IMR-90 (cell line): ENCODE measurements around the gene SERINC3. TPM values are rescaled to one million over a fixed set of nuclear protein-coding genes. Genes with fewer than 3 reads are reported as not detected.
A peak's percentile ranks its signal among the peaks of the same experiment; 100 is the strongest.

Experiments used
- ATAC-seq: fragments of 200-7000 bp; cut with Tn5 transposase; 2 replicates; pipeline ENCODE4 v1.9.1; 2020; ENCODE audit warnings: low read depth, mild to moderate bottlenecking, moderate library complexity
- BruUV-seq: library from RNA; stranded (reverse); fragments of 400-500 nt; replicated peaks from 2 replicates; lab custom pipeline; 2021; lab: Mats Ljungman, UMichigan
- CTCF ChIA-PET: fragments of 300-600 bp; formaldehyde crosslinking; extraction: SDS; loops from one replicate; lab custom pipeline; 2021; ENCODE audit warnings: antibody characterized with exemption; lab: Yijun Ruan, JAX
- POLR2A ChIA-PET: fragments of 300-600 bp; sonication (Branson Sonifier 250); formaldehyde crosslinking; loops from one replicate; lab custom pipeline; 2022; ENCODE audit warnings: antibody characterized with exemption; ENCODE audit not compliant: unreplicated experiment; lab: Charles Lee
- DNase-seq: peaks from one replicate; pipeline ENCODE4 v3.0.0; 2013
- H2AFZ ChIP-seq: replicated peaks from 2 replicates; pipeline ENCODE3; 2013; ENCODE audit warnings: low read length, mild to moderate bottlenecking; ENCODE audit not compliant: poor library complexity
- H2AK5ac ChIP-seq: 2 replicates; pipeline ENCODE4 v1.6.1; 2013; ENCODE audit warnings: low read depth, low read length, inconsistent platforms
- H2AK9ac ChIP-seq: replicated peaks from 2 replicates; pipeline ENCODE3; 2013; ENCODE audit warnings: mild to moderate bottlenecking, low read depth, low read length, moderate library complexity; ENCODE audit not compliant: poor library complexity
- H2BK120ac ChIP-seq: 2 replicates; pipeline ENCODE4 v1.6.1; 2013; ENCODE audit warnings: low read depth, low read length, inconsistent platforms
- H2BK15ac ChIP-seq: 3 replicates; pipeline ENCODE4 v1.6.1; 2013; ENCODE audit warnings: low read depth, low read length, inconsistent platforms
- H2BK20ac ChIP-seq: 2 replicates; pipeline ENCODE4 v1.6.1; 2013; ENCODE audit warnings: low read depth, mild to moderate bottlenecking, inconsistent platforms, low read length, moderate library complexity
- H2BK5ac ChIP-seq: 2 replicates; pipeline ENCODE4 v1.6.1; 2013; ENCODE audit warnings: mild to moderate bottlenecking, low read depth, low read length, inconsistent platforms; ENCODE audit not compliant: poor library complexity, severe bottlenecking
- H3K14ac ChIP-seq: replicated peaks from 2 replicates; pipeline ENCODE4 v1.6.1; 2013; ENCODE audit warnings: low read depth, low read length, inconsistent platforms
- H3K18ac ChIP-seq: 2 replicates; pipeline ENCODE4 v1.6.1; 2013; ENCODE audit warnings: low read depth, low read length, control low read depth
- H3K23ac ChIP-seq: 2 replicates; pipeline ENCODE4 v1.6.1; 2013; ENCODE audit warnings: low read depth, low read length, inconsistent platforms
- H3K27ac ChIP-seq: 2 replicates; pipeline ENCODE4 v1.5.1; 2013; ENCODE audit warnings: mild to moderate bottlenecking, control low read depth, low read length; ENCODE audit not compliant: insufficient read depth
- H3K27me3 ChIP-seq: 2 replicates; pipeline ENCODE4 v1.6.1; 2013; ENCODE audit warnings: low read length; ENCODE audit not compliant: control insufficient read depth, insufficient read depth
- H3K36me3 ChIP-seq: 2 replicates; pipeline ENCODE4 v1.6.1; 2013; ENCODE audit warnings: low read length, mixed read lengths; ENCODE audit not compliant: control insufficient read depth, insufficient read depth
- H3K4ac ChIP-seq: 2 replicates; pipeline ENCODE4 v1.6.1; 2013; ENCODE audit warnings: low read depth, low read length, inconsistent platforms
- H3K4me1 ChIP-seq: 2 replicates; pipeline ENCODE4 v1.6.1; 2013; ENCODE audit warnings: low read length, mixed read lengths; ENCODE audit not compliant: control insufficient read depth, insufficient read depth
- H3K4me2 ChIP-seq: 2 replicates; pipeline ENCODE4 v1.6.1; 2013; ENCODE audit warnings: low read depth, mild to moderate bottlenecking, control low read depth, low read length, moderate library complexity
- H3K4me3 ChIP-seq: 2 replicates; pipeline ENCODE4 v1.5.1; 2013; ENCODE audit warnings: low read depth, mild to moderate bottlenecking, control low read depth, low read length, moderate library complexity; ENCODE audit not compliant: insufficient read depth
- H3K56ac ChIP-seq: 2 replicates; pipeline ENCODE4 v1.6.1; 2013; ENCODE audit warnings: low read length, inconsistent platforms; ENCODE audit not compliant: insufficient read depth; ENCODE audit errors: extremely low read depth
- H3K79me1 ChIP-seq, 2 experiments: 2 replicates each; pipeline ENCODE4 v1.6.1; 2013; ENCODE audit warnings: low read length in 2 of 2, inconsistent platforms in 1 of 2, low read depth in 1 of 2
- H3K9ac ChIP-seq: 2 replicates; pipeline ENCODE4 v1.6.1; 2013; ENCODE audit warnings: low read depth, low read length, control low read depth
- H3K9me1 ChIP-seq: 2 replicates; pipeline ENCODE4 v1.6.1; 2013; ENCODE audit warnings: low read length, inconsistent platforms; ENCODE audit not compliant: insufficient read depth
- H3K9me3 ChIP-seq: 2 replicates; pipeline ENCODE4 v1.6.1; 2013; ENCODE audit warnings: low read length; ENCODE audit not compliant: control insufficient read depth, insufficient read depth
- H4K20me1 ChIP-seq: 2 replicates; pipeline ENCODE4 v1.6.1; 2013; ENCODE audit warnings: low read length, inconsistent platforms; ENCODE audit not compliant: insufficient read depth
- H4K5ac ChIP-seq: 2 replicates; pipeline ENCODE4 v1.6.1; 2013; ENCODE audit warnings: mild to moderate bottlenecking, low read depth, low read length, control low read depth
- H4K8ac ChIP-seq, 2 experiments: 2 replicates each; pipeline ENCODE4 v1.6.1; 2013; ENCODE audit warnings: low read depth in 2 of 2, low read length in 2 of 2, control low read depth in 1 of 2, inconsistent platforms in 1 of 2
- H4K91ac ChIP-seq: 2 replicates; pipeline ENCODE4 v1.6.1; 2013; ENCODE audit warnings: low read depth, low read length, inconsistent platforms; ENCODE audit not compliant: insufficient read depth
- BHLHE40 ChIP-seq: fragments of 150-350 bp; IDR thresholded peaks from 2 replicates; pipeline ENCODE4 v1.6.1; 2016; ENCODE audit warnings: mild to moderate bottlenecking, low read depth, low read length
- CEBPB ChIP-seq: IDR thresholded peaks from 2 replicates; pipeline ENCODE4 v1.6.1; 2012; ENCODE audit warnings: low read depth, low read length, improper control_type of control experiment
- MXI1 ChIP-seq: IDR thresholded peaks from 2 replicates; pipeline ENCODE4 v1.6.1; 2012; ENCODE audit warnings: low read depth, mild to moderate bottlenecking, low read length, moderate library complexity, borderline replicate concordance
- NFE2L2 ChIP-seq: fragments of 150-350 bp; IDR thresholded peaks from 2 replicates; pipeline ENCODE4 v1.6.1; 2016; ENCODE audit warnings: low read depth, mild to moderate bottlenecking, low read length
- POLR2A ChIP-seq: IDR thresholded peaks from 2 replicates; pipeline ENCODE4 v1.6.1; 2012; ENCODE audit warnings: mild to moderate bottlenecking, low read depth, low read length
- RFX5 ChIP-seq: IDR thresholded peaks from 2 replicates; pipeline ENCODE4 v1.8.0; 2012; ENCODE audit warnings: low read depth, mild to moderate bottlenecking, low read length, moderate library complexity
- SMC3 ChIP-seq: fragments of 150-350 bp; IDR thresholded peaks from 2 replicates; pipeline ENCODE4 v1.6.1; 2016; ENCODE audit warnings: low read depth, mild to moderate bottlenecking, antibody characterized with exemption, low read length, moderate library complexity
- WGBS, 2 experiments: methylation state at CpG; one replicate each; pipeline versions ENCODE4 v1.1.5 to v1.1.7; 2013; ENCODE audit warnings: missing lambda C conversion rate in 2 of 2; ENCODE audit not compliant: insufficient read length in 1 of 2; ENCODE audit errors: extremely low coverage in 2 of 2; 5-methylcytosine and 5-hydroxymethylcytosine counted together
- dilution Hi-C: fragments of 300-500 bp; cut with HindIII; formaldehyde crosslinking; loops from one replicate; pipeline ENCODE4 v1.14.3; 2018; ENCODE audit warnings: low sequenced_read_pairs; ENCODE audit not compliant: unreplicated experiment
- in situ Hi-C: fragments of 300-500 bp; cut with MboI; formaldehyde crosslinking; loops from 3 replicates; pipeline ENCODE4 v1.14.3; 2019; ENCODE audit warnings: low sequenced_read_pairs, inconsistent platforms, mixed read lengths
- intact Hi-C: fragments of 100-400 bp; cut with micrococcal nuclease; formaldehyde crosslinking; loops from 2 replicates; pipeline ENCODE4 v1.10.0; 2022
- polyA plus RNA-seq, 3 experiments: library from polyadenylated mRNA; depleted of rRNA; stranded (reverse); fragments of >200 nt; gene quantifications; 2 replicates each; pipeline ENCODE4 v1.2.3, GENCODE V29; 2012; ENCODE audit warnings: low replicate concordance in 1 of 3
- total RNA-seq: library from RNA; depleted of rRNA; stranded (reverse); fragments of >200 nt; gene quantifications from 2 replicates; pipeline ENCODE4 v1.2.3, GENCODE V29; 2012
- TF ChIP-seq, protein P1 (sequence below): conservative IDR thresholded peaks from 2 replicates; pipeline ENCODE4 v1.5.1; 2012; ENCODE audit warnings: mild to moderate bottlenecking, low read depth, low read length, improper control_type of control experiment
- TF ChIP-seq, protein P2 (sequence below): fragments of 150-350 bp; IDR thresholded peaks from 2 replicates; pipeline ENCODE4 v1.6.1; 2017; ENCODE audit warnings: mild to moderate bottlenecking, antibody characterized with exemption, low read length, low read depth

Gene SERINC3
- total and polyA plus RNA-seq, 2 of the 4 experiments (the other 2 are of a cell fraction) = 101 to 132 TPM

DNA sequence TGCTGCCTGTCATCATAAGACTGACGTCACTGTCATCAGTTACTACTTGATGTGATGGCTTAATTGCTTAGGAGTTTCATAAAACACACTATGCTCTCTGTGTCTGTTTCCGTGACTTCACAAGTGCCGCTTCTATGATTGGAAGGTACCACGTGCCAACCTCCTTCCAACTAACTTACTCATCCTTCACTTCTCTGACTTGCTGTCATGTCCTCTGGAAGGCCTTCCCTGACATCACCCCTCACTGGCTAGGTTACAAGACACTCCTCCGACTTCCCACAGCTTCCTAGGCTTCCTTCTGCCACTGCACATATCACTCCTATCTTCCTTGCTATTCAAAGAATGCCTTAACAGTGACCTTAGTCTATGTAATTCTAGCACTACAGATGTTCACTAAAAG lies 20.4 kb downstream of the SERINC3 start:
- peak overlapping the region; percentile 24; the same call in 1 of the 2 replicates for H3K18ac ChIP-seq
- TF ChIP-seq RFX5 (no peak; the same call in 1 of the 2 replicates), MXI1 (no peak), BHLHE40 (peak; percentile 54; the same call in 1 of the 2 replicates), NFE2L2 (no peak), POLR2A (no peak), CEBPB (no peak), SMC3 (no peak)
- TF ChIP-seq, protein P1, sequence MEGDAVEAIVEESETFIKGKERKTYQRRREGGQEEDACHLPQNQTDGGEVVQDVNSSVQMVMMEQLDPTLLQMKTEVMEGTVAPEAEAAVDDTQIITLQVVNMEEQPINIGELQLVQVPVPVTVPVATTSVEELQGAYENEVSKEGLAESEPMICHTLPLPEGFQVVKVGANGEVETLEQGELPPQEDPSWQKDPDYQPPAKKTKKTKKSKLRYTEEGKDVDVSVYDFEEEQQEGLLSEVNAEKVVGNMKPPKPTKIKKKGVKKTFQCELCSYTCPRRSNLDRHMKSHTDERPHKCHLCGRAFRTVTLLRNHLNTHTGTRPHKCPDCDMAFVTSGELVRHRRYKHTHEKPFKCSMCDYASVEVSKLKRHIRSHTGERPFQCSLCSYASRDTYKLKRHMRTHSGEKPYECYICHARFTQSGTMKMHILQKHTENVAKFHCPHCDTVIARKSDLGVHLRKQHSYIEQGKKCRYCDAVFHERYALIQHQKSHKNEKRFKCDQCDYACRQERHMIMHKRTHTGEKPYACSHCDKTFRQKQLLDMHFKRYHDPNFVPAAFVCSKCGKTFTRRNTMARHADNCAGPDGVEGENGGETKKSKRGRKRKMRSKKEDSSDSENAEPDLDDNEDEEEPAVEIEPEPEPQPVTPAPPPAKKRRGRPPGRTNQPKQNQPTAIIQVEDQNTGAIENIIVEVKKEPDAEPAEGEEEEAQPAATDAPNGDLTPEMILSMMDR = no peak
- TF ChIP-seq, protein P2, sequence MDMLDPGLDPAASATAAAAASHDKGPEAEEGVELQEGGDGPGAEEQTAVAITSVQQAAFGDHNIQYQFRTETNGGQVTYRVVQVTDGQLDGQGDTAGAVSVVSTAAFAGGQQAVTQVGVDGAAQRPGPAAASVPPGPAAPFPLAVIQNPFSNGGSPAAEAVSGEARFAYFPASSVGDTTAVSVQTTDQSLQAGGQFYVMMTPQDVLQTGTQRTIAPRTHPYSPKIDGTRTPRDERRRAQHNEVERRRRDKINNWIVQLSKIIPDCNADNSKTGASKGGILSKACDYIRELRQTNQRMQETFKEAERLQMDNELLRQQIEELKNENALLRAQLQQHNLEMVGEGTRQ = peak; percentile 56; the same call in 1 of the 2 replicates
- ATAC-seq = peak; percentile 75
- CTCF ChIA-PET = no interaction called here
- 100% methylated on average over 1 of the region's 5 CpGs; no CpG with 5 or more reads in 1 of the 2 experiments for WGBS, 2 experiments
- H3K9me3 ChIP-seq = no peaks in the 10 kb centered on the region
- peaks cover 41% of the 10 kb centered on the region for H3K36me3 ChIP-seq
- no peak overlapping the region for H3K56ac ChIP-seq
- H4K91ac ChIP-seq = no peak overlapping the region
- H3K14ac ChIP-seq = no peak overlapping the region
- peak overlapping the region; percentile 62; the same call in 1 of the 2 replicates for H2AK5ac ChIP-seq
- no peak overlapping the region for H2AFZ ChIP-seq
- no peak overlapping the region; a peak in 1 of 4 replicates for H4K8ac ChIP-seq
- intact Hi-C loops = no loop called here
- 0 out of 3 replicates have a peak overlapping the region, but pooled peaks have one; percentile 5 for H2BK15ac ChIP-seq
- POLR2A ChIA-PET = no interaction called here
- no peak overlapping the region for H3K23ac ChIP-seq
- H3K27ac ChIP-seq = no peak overlapping the region
- BruUV-seq = no TSS peak
- H3K4me1 ChIP-seq = peaks cover 14% of the 10 kb centered on the region
- in situ Hi-C loops = no loop called here
- H3K9ac ChIP-seq = no peak overlapping the region
- peak overlapping the region; percentile 9; the same call in 1 of the 2 replicates for H2BK120ac ChIP-seq
- DNase-seq = peak; percentile 91
- dilution Hi-C loops = no loop called here
- H4K20me1 ChIP-seq = peaks cover 7% of the 10 kb centered on the region; the same call in 1 of the 2 replicates
- H3K79me1 ChIP-seq = peaks cover 32 to 37% of the 10 kb centered on the region in 2 experiments
- H2AK9ac ChIP-seq = peak overlapping the region; percentile 49
- peak overlapping the region; percentile 72 for H2BK5ac ChIP-seq
- peaks cover 11% of the 10 kb centered on the region for H3K9me1 ChIP-seq
- no peaks in the 10 kb centered on the region for H3K27me3 ChIP-seq
- no peak overlapping the region for H4K5ac ChIP-seq
- H2BK20ac ChIP-seq = peak overlapping the region; percentile 8; the same call in 1 of the 2 replicates
- H3K4me2 ChIP-seq = no peak overlapping the region
- H3K4me3 ChIP-seq = no peak overlapping the region
- 0 out of 2 replicates have a peak overlapping the region, but pooled peaks have one; percentile 28 for H3K4ac ChIP-seq
